Lung (tissue), 12 donors: Measurements from ENCODE around the gene POLD2. TPM values are rescaled to one million over a fixed set of nuclear protein-coding genes. Genes with fewer than 3 reads are reported as not detected.

Experiments used
- ATAC-seq: fragments of 200-7000 bp; cut with Tn5 transposase; one replicate; pipeline ENCODE4 v1.9.1; 2020; ENCODE audit warnings: moderate number of reproducible peaks; ENCODE audit not compliant: insufficient read depth, low FRiP score
- DNase-seq, 3 donors: peaks; one replicate each; pipeline ENCODE4 v3.0.0-alpha.2; 2013 to 2017
- H3K27ac ChIP-seq, 2 donors: one replicate each; pipeline ENCODE4 v1.5.1; 2013; ENCODE audit warnings: mild to moderate bottlenecking in 2 of 2, moderate library complexity in 2 of 2, control low read depth in 1 of 2, inconsistent platforms in 1 of 2, low read depth in 1 of 2, low read length in 1 of 2
- H3K27me3 ChIP-seq, 3 donors: one replicate each; pipeline ENCODE4 v1.5.1; 2013; ENCODE audit warnings: low read length in 2 of 3; ENCODE audit not compliant: control insufficient read depth in 3 of 3, insufficient read depth in 3 of 3
- H3K36me3 ChIP-seq, 4 donors: one replicate each; pipeline ENCODE4 v1.5.1; 2013; ENCODE audit warnings: low read length in 4 of 4, mild to moderate bottlenecking in 1 of 4, moderate library complexity in 1 of 4; ENCODE audit not compliant: control insufficient read depth in 4 of 4, insufficient read depth in 4 of 4
- H3K4me1 ChIP-seq, 5 donors: one replicate each; pipeline ENCODE4 v1.5.1; 2013; ENCODE audit warnings: low read length in 5 of 5, mild to moderate bottlenecking in 2 of 5, moderate library complexity in 1 of 5; ENCODE audit not compliant: control insufficient read depth in 5 of 5, insufficient read depth in 5 of 5
- H3K4me3 ChIP-seq: one replicate; pipeline ENCODE4 v1.5.1; 2013; ENCODE audit warnings: mild to moderate bottlenecking, control low read depth, moderate library complexity
- H3K9ac ChIP-seq, 2 donors: one replicate each; pipeline ENCODE4 v1.5.1; 2013; ENCODE audit warnings: low read length in 2 of 2, control low read depth in 1 of 2; ENCODE audit not compliant: insufficient read depth in 1 of 2
- H3K9me3 ChIP-seq, 4 donors: one replicate each; pipeline ENCODE4 v1.5.1; 2013; ENCODE audit warnings: low read length in 3 of 4, mild to moderate bottlenecking in 1 of 4, moderate library complexity in 1 of 4; ENCODE audit not compliant: control insufficient read depth in 4 of 4, insufficient read depth in 3 of 4
- CTCF ChIP-seq: IDR thresholded peaks from 2 replicates; pipeline ENCODE4 v1.5.1; 2012; ENCODE audit warnings: mild to moderate bottlenecking; ENCODE audit errors: control extremely low read depth, extremely low read depth
- WGBS, 2 donors: extraction: QIAGEN DNeasy Blood & Tissue Kit; methylation state at CpG; one replicate each; pipeline ENCODE4 v1.1.7; 2013; 5-methylcytosine and 5-hydroxymethylcytosine counted together
- polyA plus RNA-seq, 2 donors: library from polyadenylated mRNA; stranded (reverse); fragments of 200-250 nt; gene quantifications; one replicate each; pipeline ENCODE4 v1.2.1, GENCODE V29; 2013
- total RNA-seq, 2 donors: library from RNA; depleted of rRNA in 1 of 2; stranded (reverse); fragments of >200 nt in 1 of 2; gene quantifications; one replicate each; pipeline ENCODE4 v1.2.1, GENCODE V29; 2014 to 2021
- donor health status: control.
- donor health status: control.
- donor health status: Bipolar disorder and iron deficiency.
- donor health status: healthy.
- donor health status: DM: yes; HTN: yes; CAD: no.

Gene POLD2
- total and polyA plus RNA-seq, 4 donors = 48.8 to 90.7 (median 71.3) TPM

- no peak for DNase-seq
Measured at GRCh38 chr7:44077061-44077460, 46.3 kb downstream of the POLD2 start.

GRCh38 chr7:44076101-44076895 is 47.0 kb downstream of the POLD2 start:
- no peak overlapping the region for H3K27ac ChIP-seq
- H3K9ac ChIP-seq = no peak overlapping the region
- TF ChIP-seq CTCF = no peak
- ATAC-seq (no peak), DNase-seq (no peak)
- no peaks in the 10 kb centered on the region for H3K27me3 ChIP-seq
- H3K4me3 ChIP-seq = no peak overlapping the region
- H3K4me1 ChIP-seq = peaks cover 0 to 10% (median 2%) of the 10 kb centered on the region in 5 donors
- 96 to 97% methylated on average over 20 of the region's 20 CpGs for WGBS, 2 donors
- H3K36me3 ChIP-seq = peaks cover 0 to 67% (median 25%) of the 10 kb centered on the region in 4 donors
- H3K9me3 ChIP-seq = peaks cover 0 to 3% (median 0%) of the 10 kb centered on the region in 4 donors

More at GRCh38 chr7:44077061-44077460, 46.3 kb downstream of the POLD2 start:
- Histone ChIP-seq H3K9ac (no peak overlapping the region), H3K9me3 (peaks cover 0 to 3% (median 0%) of the 10 kb centered on the region in 4 donors), H3K27me3 (no peaks in the 10 kb centered on the region), H3K4me1 (peaks cover 0 to 12% (median 6%) of the 10 kb centered on the region in 5 donors), H3K4me3 (no peak overlapping the region), H3K36me3 (peaks cover 0 to 67% (median 23%) of the 10 kb centered on the region in 4 donors), H3K27ac (no peak overlapping the region)
- no peak for ATAC-seq
- WGBS, 2 donors = 82 to 86% methylated on average over 9 of the region's 9 CpGs
- TF ChIP-seq CTCF = no peak

GRCh38 chr7:44075296-44076075 is 47.9 kb downstream of the POLD2 start:
- Histone ChIP-seq H3K27me3 (no peaks in the 10 kb centered on the region), H3K4me3 (no peak overlapping the region), H3K4me1 (peaks cover 0 to 6% (median 0%) of the 10 kb centered on the region in 5 donors), H3K36me3 (peaks cover 0 to 64% (median 25%) of the 10 kb centered on the region in 4 donors), H3K27ac (no peak overlapping the region), H3K9ac (no peak overlapping the region), H3K9me3 (peaks cover 0 to 3% (median 0%) of the 10 kb centered on the region in 4 donors)
- DNase-seq (no peak), ATAC-seq (no peak)
- WGBS, 2 donors = 91 to 96% methylated on average over 17 of the region's 17 CpGs
- no peak for TF ChIP-seq CTCF
